Measurements from ENCODE around the gene NDUFA7. TPM values are rescaled to one million over a fixed set of nuclear protein-coding genes. Genes with fewer than 3 reads are reported as not detected.

Gene NDUFA7
- total RNA-seq, 4 donors from 2014 or later = 4.5 to 22.1 (median 16.0) TPM

DNA sequence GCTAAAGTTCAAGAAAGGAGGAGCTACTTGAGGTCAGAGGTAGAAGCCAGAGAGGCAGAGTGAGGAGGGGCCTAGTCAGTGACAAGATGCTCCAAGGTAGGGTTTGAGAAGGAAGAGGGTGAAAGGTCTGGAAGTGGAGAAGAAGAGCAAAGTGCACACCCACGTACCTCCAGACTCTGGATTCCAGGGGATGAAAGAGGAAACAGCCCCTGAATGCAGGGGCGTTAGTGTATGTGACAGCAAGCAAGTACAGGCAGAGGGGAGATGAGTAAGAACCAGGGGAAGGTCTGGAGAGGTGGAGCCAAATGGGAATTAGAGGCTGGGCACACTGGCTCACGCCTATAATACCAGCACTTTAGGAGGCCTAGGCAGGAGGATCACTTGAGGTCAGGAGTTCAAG lies 8.8 kb upstream of the NDUFA7 start:
- TF ChIP-seq EP300 (IDR thresholded peaks at IDR 0.05) (no peak), POLR2A (IDR thresholded peaks at IDR 0.05) (no peak)
- TF ChIP-seq, protein P1, sequence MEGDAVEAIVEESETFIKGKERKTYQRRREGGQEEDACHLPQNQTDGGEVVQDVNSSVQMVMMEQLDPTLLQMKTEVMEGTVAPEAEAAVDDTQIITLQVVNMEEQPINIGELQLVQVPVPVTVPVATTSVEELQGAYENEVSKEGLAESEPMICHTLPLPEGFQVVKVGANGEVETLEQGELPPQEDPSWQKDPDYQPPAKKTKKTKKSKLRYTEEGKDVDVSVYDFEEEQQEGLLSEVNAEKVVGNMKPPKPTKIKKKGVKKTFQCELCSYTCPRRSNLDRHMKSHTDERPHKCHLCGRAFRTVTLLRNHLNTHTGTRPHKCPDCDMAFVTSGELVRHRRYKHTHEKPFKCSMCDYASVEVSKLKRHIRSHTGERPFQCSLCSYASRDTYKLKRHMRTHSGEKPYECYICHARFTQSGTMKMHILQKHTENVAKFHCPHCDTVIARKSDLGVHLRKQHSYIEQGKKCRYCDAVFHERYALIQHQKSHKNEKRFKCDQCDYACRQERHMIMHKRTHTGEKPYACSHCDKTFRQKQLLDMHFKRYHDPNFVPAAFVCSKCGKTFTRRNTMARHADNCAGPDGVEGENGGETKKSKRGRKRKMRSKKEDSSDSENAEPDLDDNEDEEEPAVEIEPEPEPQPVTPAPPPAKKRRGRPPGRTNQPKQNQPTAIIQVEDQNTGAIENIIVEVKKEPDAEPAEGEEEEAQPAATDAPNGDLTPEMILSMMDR (IDR thresholded peaks at IDR 0.05) = no peak
- Histone ChIP-seq H3K9me3 (peaks cover 0 to 5% (median 0%) of the 10 kb centered on the region in 4 donors), H3K4me3 (no peak overlapping the region), H3K27me3 (peaks cover 0 to 21% of the 10 kb centered on the region in 2 donors), H3K36me3 (peaks cover 0 to 27% (median 0%) of the 10 kb centered on the region in 3 donors), H3K27ac (no peak overlapping the region), H3K4me1 (peaks cover 0 to 18% (median 5%) of the 10 kb centered on the region in 4 donors)
- WGBS, 2 donors = 83 to 88% methylated on average over 3 of the region's 3 CpGs
- DNase-seq (ENCODE audit: low spot score in 2 of 2) = no peak

DNA sequence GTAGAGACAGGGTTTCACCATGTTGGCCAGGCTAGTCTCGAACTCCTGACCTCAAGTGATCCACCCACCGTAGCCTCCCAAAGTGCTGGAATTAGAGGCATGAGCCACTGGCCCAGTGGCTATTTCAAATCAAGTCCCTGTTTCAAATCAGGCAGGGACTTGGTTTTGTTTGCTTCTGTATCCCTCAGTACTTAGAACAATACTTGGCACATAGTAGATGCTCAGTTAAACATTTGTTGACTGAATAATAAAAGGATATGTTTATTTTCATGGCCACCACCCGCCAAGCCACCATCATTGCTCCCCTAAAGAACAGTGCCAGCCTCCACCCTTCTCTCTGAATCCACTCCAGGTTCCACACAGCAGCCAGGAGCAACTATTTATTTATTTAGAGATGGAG lies 4.3 kb upstream of the NDUFA7 start:
- Histone ChIP-seq H3K36me3 (peaks cover 0 to 52% (median 0%) of the 10 kb centered on the region in 3 donors), H3K9me3 (peaks cover 0 to 5% (median 0%) of the 10 kb centered on the region in 4 donors), H3K27me3 (no peaks in the 10 kb centered on the region), H3K4me3 (no peak overlapping the region), H3K27ac (no peak overlapping the region), H3K4me1 (peaks cover 0 to 33% (median 14%) of the 10 kb centered on the region in 4 donors)
- TF ChIP-seq, protein P1 (IDR thresholded peaks at IDR 0.05) = no peak
- TF ChIP-seq POLR2A (IDR thresholded peaks at IDR 0.05) (no peak), EP300 (IDR thresholded peaks at IDR 0.05) (no peak)
- no peak for DNase-seq (ENCODE audit: low spot score in 2 of 2)
- 93 to 94% methylated on average over 3 of the region's 3 CpGs for WGBS, 2 donors

DNA sequence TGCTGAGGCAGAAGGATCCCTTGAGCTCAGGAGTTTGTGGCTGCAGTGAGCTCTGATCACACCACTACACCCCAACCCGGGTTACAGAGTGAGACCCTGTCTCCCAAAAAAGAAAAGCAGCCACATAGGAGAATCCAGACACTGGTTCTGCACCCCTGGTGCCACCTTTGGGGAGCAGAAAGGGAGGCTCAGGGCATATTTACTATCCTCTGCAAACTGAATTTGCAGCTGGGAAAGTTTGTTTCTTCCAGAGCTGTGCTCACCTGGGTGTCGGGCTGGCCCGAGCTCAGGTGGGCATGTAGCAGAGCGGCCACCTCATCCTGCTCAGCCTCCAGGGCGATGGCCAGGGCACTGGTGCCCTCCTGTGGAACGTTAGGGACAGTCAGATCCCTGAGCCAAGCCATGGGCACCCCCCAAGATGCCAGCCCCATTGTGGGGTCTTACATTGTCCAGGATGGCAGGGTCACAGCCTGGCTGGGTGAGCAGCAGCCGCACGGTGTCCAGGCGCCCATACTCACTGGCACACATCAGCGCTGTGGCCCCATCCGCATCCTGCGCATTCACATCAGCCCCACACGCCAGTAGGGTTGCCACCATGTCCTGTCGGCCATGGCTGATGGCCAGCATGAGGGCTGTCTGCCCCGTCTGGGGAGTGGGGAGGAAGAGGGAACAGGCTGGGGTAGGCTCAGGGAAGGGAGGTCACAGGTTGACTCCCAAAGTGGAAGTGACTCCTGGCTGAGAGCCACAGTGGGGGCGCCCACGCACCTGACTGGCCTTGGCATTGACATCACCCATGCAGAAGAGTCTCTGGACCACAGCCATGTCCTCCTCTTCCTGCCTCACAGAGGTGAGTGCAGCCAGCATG lies 3.2 kb upstream of the NDUFA7 start:
- WGBS, 2 donors = 68 to 78% methylated on average over 10 to 16 of the region's 17 CpGs
- Histone ChIP-seq H3K36me3 (peaks cover 0 to 42% (median 0%) of the 10 kb centered on the region in 3 donors), H3K4me1 (peaks cover 0 to 43% (median 21%) of the 10 kb centered on the region in 4 donors), H3K27ac (no peak overlapping the region), H3K9me3 (peaks cover 0 to 5% (median 0%) of the 10 kb centered on the region in 4 donors), H3K27me3 (no peaks in the 10 kb centered on the region), H3K4me3 (no peak overlapping the region)
- TF ChIP-seq EP300 (IDR thresholded peaks at IDR 0.05) (no peak), POLR2A (IDR thresholded peaks at IDR 0.05) (no peak)
- TF ChIP-seq, protein P1 (IDR thresholded peaks at IDR 0.05) = no peak
- DNase-seq (ENCODE audit: low spot score in 2 of 2) = no peak

DNA sequence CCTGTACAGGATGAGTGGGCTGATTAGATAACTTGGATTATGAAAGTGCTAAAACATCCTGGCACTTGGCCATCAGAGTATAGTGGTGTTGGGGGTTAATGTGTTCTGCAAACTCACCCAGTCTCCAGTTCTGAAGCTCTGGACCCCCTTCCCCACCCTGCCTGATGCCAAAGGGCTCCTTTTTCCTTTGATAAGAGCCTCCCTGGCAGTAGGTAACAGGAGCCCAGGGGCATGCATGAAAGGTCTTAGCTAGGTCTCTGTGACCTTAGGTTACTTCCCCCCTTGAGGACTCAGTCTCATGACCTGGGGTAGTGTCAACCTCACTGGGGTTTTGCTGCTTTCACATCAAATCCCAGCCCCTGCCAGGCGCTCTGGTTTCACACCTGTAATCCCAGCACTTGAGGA lies 2.6 kb upstream of the NDUFA7 start:
- DNase-seq (ENCODE audit: low spot score in 2 of 2) = no peak
- 60 to 82% methylated on average over 1 of the region's 1 CpG for WGBS, 2 donors
- H3K36me3 ChIP-seq = peaks cover 0 to 42% (median 0%) of the 10 kb centered on the region in 3 donors
- peak in 1 of 2 donors; percentile 6 for TF ChIP-seq EP300 (IDR thresholded peaks at IDR 0.05)
- TF ChIP-seq, protein P1 (IDR thresholded peaks at IDR 0.05) = no peak
- H3K4me1 ChIP-seq = peaks cover 0 to 48% (median 21%) of the 10 kb centered on the region in 4 donors
- no peaks in the 10 kb centered on the region for H3K27me3 ChIP-seq
- H3K9me3 ChIP-seq = peaks cover 0 to 5% (median 0%) of the 10 kb centered on the region in 4 donors
- H3K27ac ChIP-seq = no peak overlapping the region
- H3K4me3 ChIP-seq = no peak overlapping the region

DNA sequence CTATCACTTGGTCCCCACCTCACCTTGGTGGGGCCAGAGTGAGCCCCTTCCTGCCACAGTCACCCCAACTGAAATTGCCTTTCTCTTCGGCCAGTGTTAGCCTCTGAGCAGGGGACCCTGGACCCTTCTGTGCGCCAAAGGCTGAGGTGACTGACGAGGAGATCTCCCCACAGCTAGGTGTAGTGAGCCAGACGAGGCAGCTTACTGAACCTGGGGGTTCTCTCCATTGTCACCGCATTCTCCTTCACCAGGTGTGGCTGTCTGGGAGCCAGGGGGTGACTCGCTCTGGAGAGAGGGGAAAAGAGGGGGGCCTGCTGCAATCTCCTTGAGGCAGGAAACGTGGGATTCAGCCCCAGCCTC lies 1.4 kb upstream of the NDUFA7 start:
- Histone ChIP-seq H3K9me3 (peaks cover 0 to 5% (median 0%) of the 10 kb centered on the region in 4 donors), H3K4me3 (peak overlapping the region; percentile 80 to 95 (median 88)), H3K27me3 (no peaks in the 10 kb centered on the region), H3K36me3 (peaks cover 0 to 42% (median 0%) of the 10 kb centered on the region in 3 donors), H3K4me1 (peaks cover 0 to 48% (median 21%) of the 10 kb centered on the region in 4 donors), H3K27ac (peak overlapping the region in 3 of 4 donors; percentile 30 to 95 (median 92))
- WGBS, 2 donors = 63 to 75% methylated on average over 6 of the region's 7 CpGs
- no peak for DNase-seq (ENCODE audit: low spot score in 2 of 2)
- no peak for TF ChIP-seq EP300 (IDR thresholded peaks at IDR 0.05)
- TF ChIP-seq POLR2A (IDR thresholded peaks at IDR 0.05) = no peak
- TF ChIP-seq, protein P1 (IDR thresholded peaks at IDR 0.05) = no peak
